Muscle layer of colon (tissue), 2 donors: ENCODE measurements around the gene CREBRF.
A peak's percentile ranks its signal among the peaks of the same experiment; 100 is the strongest.
"Not testable (repeated sequence)": the region's sequence is repeated elsewhere in the genome, so short reads cannot be mapped to it uniquely, and the experiment has no call there.

Experiments
- H3K27ac ChIP-seq: one replicate; pipeline ENCODE4 v1.7.0; 2013; ENCODE audit warnings: low read depth, mild to moderate bottlenecking, low read length, moderate library complexity
- H3K27me3 ChIP-seq, 2 donors: one replicate each; pipeline ENCODE4 v1.7.0; 2013; ENCODE audit warnings: low read length in 2 of 2, mild to moderate bottlenecking in 2 of 2; ENCODE audit not compliant: insufficient read depth in 2 of 2, control insufficient read depth in 1 of 2
- H3K36me3 ChIP-seq: one replicate; pipeline ENCODE4 v1.7.0; 2013; ENCODE audit warnings: mild to moderate bottlenecking, low read length; ENCODE audit not compliant: insufficient read depth
- H3K4me1 ChIP-seq: one replicate; pipeline ENCODE4 v1.7.0; 2013; ENCODE audit warnings: mild to moderate bottlenecking, low read length; ENCODE audit not compliant: insufficient read depth
- H3K4me3 ChIP-seq, 2 donors: one replicate each; pipeline ENCODE4 v1.7.0; 2013; ENCODE audit warnings: low read length in 2 of 2, low read depth in 1 of 2, mild to moderate bottlenecking in 1 of 2, moderate library complexity in 1 of 2
- H3K9ac ChIP-seq: one replicate; pipeline ENCODE4 v1.7.0; 2013; ENCODE audit warnings: low read length
- H3K9me3 ChIP-seq: one replicate; pipeline ENCODE4 v1.7.0; 2013; ENCODE audit warnings: mild to moderate bottlenecking, low read length
- donor health status: abdominal sarcoma.
- donor health status: Adenocarcinoma of cecum.

CREBRF gene

DNA sequence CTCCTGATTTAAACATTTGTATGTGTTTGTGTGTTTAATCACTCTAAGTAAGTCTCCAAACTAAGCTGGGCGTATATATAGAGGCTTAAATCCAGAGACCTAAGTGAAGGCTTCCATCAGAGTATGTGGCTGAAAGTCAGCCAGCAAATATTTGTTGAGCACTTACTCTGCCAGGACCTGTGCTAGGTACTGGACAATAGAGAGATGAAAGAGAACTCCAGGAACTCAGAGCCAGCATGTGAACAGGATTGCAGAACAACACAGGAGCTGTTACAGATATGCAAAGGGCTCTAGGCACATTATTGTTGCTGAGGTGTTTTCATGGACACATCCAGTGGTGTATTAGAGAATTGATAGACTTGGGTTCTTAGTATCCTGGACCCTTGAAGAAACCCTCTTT, 83.5 kb downstream of the CREBRF start:
- peaks cover 8% of the 10 kb centered on the region for H3K36me3 ChIP-seq
- H3K4me3 ChIP-seq, result no peak overlapping the region
- H3K9ac ChIP-seq, result no peak overlapping the region
- no peak overlapping the region for H3K27ac ChIP-seq
- H3K27me3 ChIP-seq, result no peaks in the 10 kb centered on the region
- H3K9me3 ChIP-seq, result no peaks in the 10 kb centered on the region
- peaks cover 6% of the 10 kb centered on the region for H3K4me1 ChIP-seq

DNA sequence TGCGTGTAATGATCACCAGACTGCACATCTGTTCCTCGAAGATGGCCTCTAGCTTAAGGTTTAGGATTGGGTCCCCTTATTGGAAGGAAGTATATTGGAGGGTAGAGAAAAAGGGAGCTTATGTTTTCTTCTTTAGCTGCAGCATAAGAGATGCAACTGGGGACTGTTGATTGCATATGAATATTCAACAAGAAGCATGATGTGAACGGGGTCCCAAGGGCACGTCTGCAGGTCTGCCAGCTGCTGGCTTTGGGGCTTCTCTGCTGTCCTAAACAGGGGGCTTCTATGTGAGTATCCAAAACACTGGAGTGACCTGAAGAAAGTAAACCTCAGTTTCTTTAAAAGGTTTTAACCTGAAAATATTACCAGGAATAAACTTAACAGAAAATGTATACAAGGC, 84.6 kb downstream of the CREBRF start:
- Histone ChIP-seq H3K27me3 (no peaks in the 10 kb centered on the region), H3K4me3 (no peak overlapping the region), H3K27ac (no peak overlapping the region), H3K9me3 (no peaks in the 10 kb centered on the region), H3K4me1 (peaks cover 12% of the 10 kb centered on the region), H3K36me3 (peaks cover 8% of the 10 kb centered on the region), H3K9ac (no peak overlapping the region)

DNA sequence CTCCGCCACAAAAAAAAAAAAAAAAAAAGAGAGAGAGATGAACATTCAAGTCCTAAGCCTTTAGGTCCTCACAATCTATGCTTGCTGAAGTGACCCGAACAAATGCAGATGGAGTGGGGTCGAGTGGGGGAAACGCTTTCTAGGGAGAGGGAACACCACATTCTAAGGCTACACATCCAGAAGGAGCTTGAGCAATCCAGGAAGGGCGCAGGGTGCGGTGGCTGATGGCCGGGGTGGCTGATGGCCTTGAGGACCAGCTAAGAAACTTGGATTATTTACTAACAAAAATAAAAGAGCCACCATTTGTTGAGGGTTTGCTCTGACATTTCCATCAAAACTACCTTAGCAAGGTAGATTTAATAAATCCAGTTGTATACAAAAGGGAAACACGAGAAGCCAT, 87.4 kb downstream of the CREBRF start:
- Histone ChIP-seq H3K36me3 (peaks cover 8% of the 10 kb centered on the region), H3K4me1 (peaks cover 12% of the 10 kb centered on the region), H3K27me3 (no peaks in the 10 kb centered on the region), H3K4me3 (no peak overlapping the region), H3K9ac (no peak overlapping the region), H3K9me3 (no peaks in the 10 kb centered on the region), H3K27ac (no peak overlapping the region)

DNA sequence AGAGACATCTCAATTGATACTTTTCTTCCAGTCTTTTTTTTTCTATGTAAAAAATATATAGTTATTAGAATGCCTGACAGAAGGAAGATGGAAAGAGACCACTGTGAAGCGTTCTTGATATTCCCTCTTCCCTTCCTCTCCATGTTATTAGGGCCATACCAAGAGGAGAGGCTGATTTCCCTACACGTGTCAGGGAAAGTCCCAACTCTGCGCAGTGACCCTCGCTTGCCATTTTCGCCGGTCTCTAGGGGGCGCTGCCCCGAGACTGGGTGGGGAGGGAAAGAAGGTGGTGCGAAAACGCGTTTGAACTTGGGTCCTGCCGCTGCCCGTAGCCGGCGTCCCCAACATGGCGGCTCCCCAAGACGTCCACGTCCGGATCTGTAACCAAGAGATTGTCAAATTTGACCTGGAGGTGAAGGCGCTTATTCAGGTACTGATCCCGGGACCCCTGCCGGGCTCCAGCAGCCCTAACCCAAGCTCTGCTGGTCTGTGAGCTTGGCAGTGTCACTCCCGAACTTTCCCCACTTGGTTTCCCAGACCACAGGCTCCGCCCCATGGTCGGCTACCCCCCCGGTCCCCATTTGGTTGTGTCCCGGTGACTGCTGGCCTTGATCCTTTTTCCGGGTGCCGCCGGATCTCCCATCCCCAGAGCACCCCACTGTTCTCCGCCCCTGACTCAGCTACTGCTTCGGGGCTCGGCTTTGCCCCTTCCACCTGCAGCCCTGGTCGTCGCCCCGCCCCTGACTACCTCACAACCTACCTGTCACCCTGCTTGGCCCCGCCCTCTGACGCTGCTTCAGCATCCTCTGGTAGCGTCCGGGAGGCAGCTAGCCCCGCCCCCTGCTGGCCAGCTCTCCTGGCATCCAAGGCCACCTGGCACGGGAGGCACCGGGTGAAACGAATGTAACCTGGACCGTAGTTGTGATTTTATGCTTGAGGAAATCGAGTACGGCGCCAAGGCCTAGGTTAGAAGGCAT, 88.3 kb downstream of the CREBRF start, which contains the start of gene BNIP1:
TSS of gene BNIP1 (plus strand) at position 332 of the 977 bp plus-strand sequence. CDS start at position 347, 15 bp downstream.
- Histone ChIP-seq H3K4me3 (peak within 1 kb of the TSS; percentile 84 to 100), H3K27ac (peak within 1 kb of the TSS; percentile 67), H3K9ac (peak within 1 kb of the TSS; percentile 84), H3K27me3 (no peaks in the 10 kb centered on the region), H3K36me3 (peaks cover 13% of the 10 kb centered on the region), H3K9me3 (no peaks in the 10 kb centered on the region), H3K4me1 (peaks cover 12% of the 10 kb centered on the region)

DNA sequence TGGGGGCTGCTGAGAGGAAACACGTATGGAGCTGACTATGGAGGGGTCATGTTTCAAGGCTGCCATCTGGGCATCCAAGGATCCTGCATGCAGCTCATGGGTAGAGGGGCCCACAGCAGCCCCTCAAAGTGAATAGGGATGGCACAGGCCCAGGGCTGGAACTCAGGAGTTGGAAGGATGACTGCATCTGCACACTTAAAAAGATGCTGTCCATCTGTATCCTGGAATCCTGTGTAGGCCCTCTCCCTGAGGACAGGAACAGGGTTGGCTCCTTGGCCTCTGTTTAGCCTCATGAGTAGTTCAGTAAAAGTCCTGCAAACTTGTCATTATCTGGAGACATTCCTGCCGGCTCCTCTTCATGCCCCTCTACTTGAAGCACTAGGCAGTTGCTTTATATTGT, 92.2 kb downstream of the CREBRF start:
- Histone ChIP-seq H3K36me3 (peaks cover 21% of the 10 kb centered on the region), H3K9me3 (no peaks in the 10 kb centered on the region), H3K27ac (no peak overlapping the region), H3K4me1 (peaks cover 12% of the 10 kb centered on the region), H3K4me3 (no peak overlapping the region), H3K9ac (no peak overlapping the region), H3K27me3 (no peaks in the 10 kb centered on the region)

DNA sequence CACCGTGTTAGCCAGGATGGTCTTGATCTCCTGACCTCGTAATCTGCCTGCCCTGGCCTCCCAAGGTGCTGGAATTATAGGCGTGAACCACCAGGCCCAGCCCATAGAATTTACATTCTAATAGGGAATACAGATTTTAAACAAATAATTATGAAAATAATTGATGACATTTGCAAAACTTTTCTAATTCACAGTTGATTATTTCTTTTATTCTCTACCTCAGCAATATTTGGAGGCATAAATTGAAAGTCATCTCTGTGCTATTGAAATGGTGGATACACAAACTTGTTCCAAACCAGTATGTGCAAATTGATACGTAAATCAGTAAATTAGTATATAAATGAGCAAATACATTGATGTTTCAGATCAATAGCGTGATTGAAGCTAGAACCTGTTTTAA, 96.4 kb downstream of the CREBRF start:
- Histone ChIP-seq H3K36me3 (peaks cover 28% of the 10 kb centered on the region), H3K27ac (no peak overlapping the region), H3K4me3 (no peak overlapping the region), H3K4me1 (no peaks in the 10 kb centered on the region), H3K9ac (no peak overlapping the region), H3K27me3 (no peaks in the 10 kb centered on the region), H3K9me3 (no peaks in the 10 kb centered on the region)

DNA sequence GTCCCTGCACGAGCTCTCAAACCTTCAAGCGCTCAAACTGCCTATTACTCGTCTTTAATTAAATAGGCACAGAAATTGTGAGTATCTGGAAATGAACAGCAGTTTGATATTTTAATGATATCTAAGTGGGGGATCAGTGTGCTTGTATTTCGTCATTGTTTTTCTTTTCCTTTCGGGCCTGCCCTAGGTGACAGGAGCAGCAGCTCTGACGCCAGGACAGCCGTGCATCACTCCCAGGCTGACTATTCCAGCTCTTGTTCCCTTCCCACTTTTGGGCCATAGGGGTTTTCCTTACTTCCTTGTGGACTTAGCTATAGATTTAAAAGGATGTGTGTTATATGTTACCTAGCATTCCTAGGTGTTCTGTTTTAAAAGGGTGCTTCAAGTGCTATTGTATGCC, 97.7 kb downstream of the CREBRF start:
- Histone ChIP-seq H3K9me3 (no peaks in the 10 kb centered on the region), H3K4me1 (no peaks in the 10 kb centered on the region), H3K9ac (no peak overlapping the region), H3K36me3 (peaks cover 31% of the 10 kb centered on the region), H3K27me3 (no peaks in the 10 kb centered on the region), H3K4me3 (no peak overlapping the region), H3K27ac (no peak overlapping the region)

DNA sequence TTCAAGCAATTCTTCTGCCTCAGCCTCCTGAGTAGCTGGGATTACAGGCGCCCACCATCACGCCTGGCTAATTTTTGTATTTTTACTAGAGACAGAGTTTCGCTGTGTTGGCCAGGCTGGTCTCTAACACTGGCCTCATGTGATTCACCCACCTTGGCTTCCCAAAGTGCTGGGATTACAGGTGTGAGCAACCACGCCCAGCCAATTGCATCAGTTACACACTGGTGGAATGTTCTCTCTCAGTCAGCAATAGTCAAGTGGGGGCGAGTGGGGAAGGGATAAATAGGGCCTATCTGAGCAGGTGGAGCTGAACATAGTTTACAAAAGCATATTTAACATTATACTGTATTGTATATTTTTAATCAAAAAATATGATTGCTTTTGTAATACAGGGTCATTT, 98.5 kb downstream of the CREBRF start:
- not testable (repeated sequence) for H3K4me1 ChIP-seq, H3K27me3 ChIP-seq, H3K4me3 ChIP-seq, H3K9me3 ChIP-seq, H3K27ac ChIP-seq, H3K9ac ChIP-seq
- H3K36me3 ChIP-seq, result peaks cover 26% of the 10 kb centered on the region

DNA sequence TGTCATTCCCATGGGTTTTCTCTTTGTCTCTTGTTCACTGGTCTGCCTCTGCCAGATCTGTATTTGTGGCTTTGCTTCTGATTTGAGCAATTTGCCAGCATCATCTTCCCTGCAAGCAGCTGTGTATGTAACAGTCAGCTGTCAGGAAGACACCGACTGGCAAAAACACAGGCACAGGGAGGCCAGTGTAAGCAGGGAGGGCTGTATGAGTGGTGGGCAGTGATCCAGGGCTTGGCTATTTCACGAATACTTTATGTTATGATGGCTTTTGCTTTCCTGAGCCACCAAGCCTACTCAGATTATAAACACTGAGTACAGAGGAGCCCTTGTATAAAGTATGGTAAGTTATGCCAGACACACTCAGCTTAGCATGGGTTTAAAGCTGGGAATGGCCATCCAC, 99.8 kb downstream of the CREBRF start:
- no peak overlapping the region for H3K9ac ChIP-seq
- H3K36me3 ChIP-seq, result peaks cover 37% of the 10 kb centered on the region

DNA sequence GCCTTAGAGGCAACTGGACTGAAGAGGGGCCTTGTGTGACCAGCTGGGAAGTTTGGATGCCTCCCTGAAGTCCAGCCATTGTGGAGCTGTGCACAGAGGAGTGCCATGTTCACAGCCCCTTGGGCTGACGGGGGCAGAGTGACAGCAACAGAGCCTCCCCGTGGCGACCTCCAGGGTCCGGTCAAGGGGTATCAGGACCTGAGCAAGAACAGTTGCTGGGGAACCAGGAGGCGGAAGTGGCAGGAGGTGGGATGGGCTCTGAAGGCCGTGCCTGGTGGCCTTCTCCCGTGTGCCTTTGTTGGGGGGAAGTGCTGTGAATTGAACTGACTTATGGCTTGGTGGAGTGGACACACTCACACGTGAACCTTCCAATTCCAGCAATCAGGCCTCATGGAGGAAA, 102.2 kb downstream of the CREBRF start:
- H3K4me1 ChIP-seq, result no peaks in the 10 kb centered on the region
- H3K9me3 ChIP-seq, result no peaks in the 10 kb centered on the region
- no peak overlapping the region for H3K27ac ChIP-seq
- H3K4me3 ChIP-seq, result no peak overlapping the region
- no peak overlapping the region for H3K9ac ChIP-seq
- no peaks in the 10 kb centered on the region for H3K27me3 ChIP-seq
- peaks cover 43% of the 10 kb centered on the region for H3K36me3 ChIP-seq

More for the DNA sequence above, 99.8 kb downstream of the CREBRF start:
- H3K4me1 ChIP-seq, result no peaks in the 10 kb centered on the region
- H3K27ac ChIP-seq, result no peak overlapping the region
- no peak overlapping the region for H3K4me3 ChIP-seq
- H3K9me3 ChIP-seq, result no peaks in the 10 kb centered on the region
- H3K27me3 ChIP-seq, result no peaks in the 10 kb centered on the region

DNA sequence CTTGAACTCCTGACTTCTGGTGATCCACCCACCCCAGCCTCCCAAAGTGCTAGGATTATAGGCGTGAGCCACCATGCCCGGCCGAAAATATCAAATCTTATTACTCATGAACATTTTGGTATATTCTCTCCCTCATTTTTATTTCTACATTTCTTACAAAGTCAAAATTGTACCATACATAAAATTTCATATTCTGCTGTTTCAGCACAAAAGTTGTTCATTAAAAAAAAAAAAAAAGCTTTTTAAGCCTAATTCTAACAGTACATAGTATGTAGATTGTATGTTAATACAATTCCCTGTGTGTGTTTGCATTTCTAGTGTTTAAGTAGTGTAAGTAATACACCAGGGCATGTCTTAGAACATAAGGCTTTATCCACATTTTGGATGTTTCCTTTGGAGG, 103.1 kb downstream of the CREBRF start:
- H3K36me3 ChIP-seq, result peaks cover 51% of the 10 kb centered on the region
- no peaks in the 10 kb centered on the region for H3K27me3 ChIP-seq
- no peak overlapping the region for H3K27ac ChIP-seq
- H3K9me3 ChIP-seq, result no peaks in the 10 kb centered on the region
- no peak overlapping the region for H3K4me3 ChIP-seq
- no peak overlapping the region for H3K9ac ChIP-seq
- no peaks in the 10 kb centered on the region for H3K4me1 ChIP-seq

DNA sequence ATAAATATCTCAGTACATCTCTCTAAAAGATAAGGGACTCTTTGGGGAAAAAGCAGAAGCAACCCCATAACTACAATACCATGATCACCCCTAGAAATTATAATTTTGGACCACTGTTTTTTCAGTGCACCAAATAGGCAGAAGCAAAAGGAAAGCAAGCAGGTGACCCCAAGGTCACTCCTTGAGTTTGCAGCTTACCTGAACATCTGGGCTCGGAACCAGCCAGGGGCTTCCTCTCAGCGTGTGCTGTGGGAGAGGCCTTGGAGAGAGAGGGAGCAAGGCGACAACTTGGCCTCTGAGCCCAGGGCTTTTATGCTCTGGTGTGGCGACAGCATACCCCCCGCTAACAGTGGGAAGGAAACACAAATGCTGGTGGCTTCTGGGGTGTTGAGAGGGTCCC, 105.0 kb downstream of the CREBRF start:
- no peaks in the 10 kb centered on the region for H3K4me1 ChIP-seq
- H3K27me3 ChIP-seq, result no peaks in the 10 kb centered on the region
- peaks cover 46% of the 10 kb centered on the region for H3K36me3 ChIP-seq
- H3K9me3 ChIP-seq, result no peaks in the 10 kb centered on the region
- no peak overlapping the region for H3K9ac ChIP-seq
- no peak overlapping the region for H3K4me3 ChIP-seq
- no peak overlapping the region for H3K27ac ChIP-seq
